Measurements from ENCODE around the gene CDK17.

DNA sequence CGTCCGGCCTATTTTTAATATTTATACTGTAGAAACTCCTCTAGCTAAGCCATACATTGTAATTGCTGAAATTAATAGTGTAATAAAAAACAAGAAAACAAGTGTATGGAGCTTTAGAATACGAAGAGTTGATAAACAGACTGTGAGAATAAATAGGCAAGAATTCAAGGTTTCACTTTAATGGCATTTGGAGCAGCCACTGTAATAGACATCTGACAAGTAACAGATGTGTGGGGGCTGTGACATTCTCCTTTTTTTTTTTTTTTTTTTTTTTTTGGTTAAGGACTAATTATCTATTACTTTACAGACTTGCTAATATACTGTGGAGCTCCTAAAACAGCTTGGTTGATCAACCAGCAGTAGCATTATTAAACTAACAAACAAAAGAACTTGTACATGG is 47.0 kb upstream of the CDK17 start:
- TF ChIP-seq, protein P1, sequence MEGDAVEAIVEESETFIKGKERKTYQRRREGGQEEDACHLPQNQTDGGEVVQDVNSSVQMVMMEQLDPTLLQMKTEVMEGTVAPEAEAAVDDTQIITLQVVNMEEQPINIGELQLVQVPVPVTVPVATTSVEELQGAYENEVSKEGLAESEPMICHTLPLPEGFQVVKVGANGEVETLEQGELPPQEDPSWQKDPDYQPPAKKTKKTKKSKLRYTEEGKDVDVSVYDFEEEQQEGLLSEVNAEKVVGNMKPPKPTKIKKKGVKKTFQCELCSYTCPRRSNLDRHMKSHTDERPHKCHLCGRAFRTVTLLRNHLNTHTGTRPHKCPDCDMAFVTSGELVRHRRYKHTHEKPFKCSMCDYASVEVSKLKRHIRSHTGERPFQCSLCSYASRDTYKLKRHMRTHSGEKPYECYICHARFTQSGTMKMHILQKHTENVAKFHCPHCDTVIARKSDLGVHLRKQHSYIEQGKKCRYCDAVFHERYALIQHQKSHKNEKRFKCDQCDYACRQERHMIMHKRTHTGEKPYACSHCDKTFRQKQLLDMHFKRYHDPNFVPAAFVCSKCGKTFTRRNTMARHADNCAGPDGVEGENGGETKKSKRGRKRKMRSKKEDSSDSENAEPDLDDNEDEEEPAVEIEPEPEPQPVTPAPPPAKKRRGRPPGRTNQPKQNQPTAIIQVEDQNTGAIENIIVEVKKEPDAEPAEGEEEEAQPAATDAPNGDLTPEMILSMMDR (conservative IDR thresholded peaks at IDR 0.05 in 1 of 2, IDR thresholded peaks at IDR 0.05 in 1 of 2; ENCODE audit: low read depth in 1 of 2, low read length in 2 of 2) = no peak
- TF ChIP-seq EZH2 (IDR thresholded peaks at IDR 0.05; ENCODE audit: low read length, missing control alignments) = no peak

Data from fibroblast of lung (primary cell).